Measurements from ENCODE around the gene IL17RA. TPM values are rescaled to one million over a fixed set of nuclear protein-coding genes. Genes with fewer than 3 reads are reported as not detected.

The IL17RA gene
- total and polyA plus RNA-seq, 2 experiments from 2014 or later: 13.9 to 18.3 TPM

DNA sequence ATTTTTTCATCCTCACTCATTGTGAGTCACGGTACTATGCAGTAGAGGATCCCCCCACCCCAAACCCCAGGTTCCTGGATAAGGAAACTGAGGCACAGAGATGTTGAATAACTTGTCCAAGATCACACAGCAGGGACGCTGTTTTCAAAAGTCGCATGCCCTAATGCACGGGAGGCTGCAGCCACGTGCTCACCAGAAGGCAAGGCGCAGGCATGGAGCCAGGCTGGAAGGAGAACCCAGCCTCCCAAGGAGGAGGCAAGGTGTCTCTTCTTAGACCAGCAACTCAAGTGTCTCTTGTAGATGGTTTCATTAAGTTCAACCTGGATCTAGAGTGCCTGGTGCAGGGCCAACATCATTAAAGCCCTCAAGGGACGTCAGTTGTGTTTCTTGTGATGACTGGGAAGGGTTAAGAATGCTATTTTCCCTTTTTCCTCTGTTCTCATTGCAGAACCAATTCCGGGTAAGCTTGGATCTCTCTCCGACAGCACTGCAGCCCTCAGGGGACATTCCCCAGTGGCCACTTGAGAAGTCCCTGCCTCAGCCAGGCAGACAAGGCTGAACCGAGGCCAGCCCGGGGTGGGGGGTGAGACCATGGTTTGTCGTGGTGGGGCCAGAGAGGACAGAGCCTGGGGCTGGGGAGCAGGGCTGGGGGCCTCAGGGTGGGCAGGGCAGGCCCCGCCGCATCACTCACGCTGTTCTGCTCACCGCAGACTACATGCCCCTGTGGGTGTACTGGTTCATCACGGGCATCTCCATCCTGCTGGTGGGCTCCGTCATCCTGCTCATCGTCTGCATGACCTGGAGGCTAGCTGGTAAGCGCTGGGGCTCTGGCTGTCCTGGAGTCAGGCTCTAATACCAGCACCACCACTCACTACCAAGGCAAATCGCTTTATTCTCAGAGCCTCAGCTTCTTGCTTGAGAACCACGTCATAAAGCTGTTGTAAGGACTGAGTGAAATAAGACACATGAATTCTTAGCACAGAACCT is 20.6 kb downstream of the IL17RA start:
- Histone ChIP-seq H3K27me3 (replicated peaks; ENCODE audit: insufficient read depth) (no peaks in the 10 kb centered on the region), H3K4me3 (no peak overlapping the region), H3K4me1 (ENCODE audit: insufficient read depth) (no peaks in the 10 kb centered on the region), H3K36me3 (ENCODE audit: low read depth) (peaks cover 9% of the 10 kb centered on the region), H2AFZ (no peak overlapping the region), H3K27ac (no peak overlapping the region), H4K20me1 (ENCODE audit: insufficient read depth) (no peaks in the 10 kb centered on the region), H3K9ac (no peak overlapping the region), H3K79me2 (ENCODE audit: insufficient read depth) (no peaks in the 10 kb centered on the region), H3K9me2 (ENCODE audit: insufficient read depth) (no peaks in the 10 kb centered on the region), H3K4me2 (ENCODE audit: unreplicated experiment) (no peak overlapping the region), H3F3A (ENCODE audit: insufficient read depth) (no peaks in the 10 kb centered on the region), H3K9me3 (ENCODE audit: low read depth) (no peaks in the 10 kb centered on the region)
- in situ Hi-C loops (cut with MboI): no loop called here
- WGBS, 2 experiments (ENCODE audit: low coverage in 1 of 2, low lambda C conversion rate in 2 of 2, missing lambda C conversion rate in 2 of 2): 86 to 89% methylated on average over 18 to 22 of the region's 22 CpGs
- no peak for DNase-seq
- TF ChIP-seq EZH2phosphoT487 (IDR thresholded peaks at IDR 0.05; ENCODE audit: insufficient read depth, low read depth) (no peak), EZH2 (IDR thresholded peaks at IDR 0.05; ENCODE audit: insufficient read depth, poor library complexity, severe bottlenecking) (no peak)

GRCh38 chr22:17106161-17106784 is 21.5 kb downstream of the IL17RA start:
- no peaks in the 10 kb centered on the region for H3K79me2 ChIP-seq (ENCODE audit: insufficient read depth)

GRCh38 chr22:17106785-17107546 is 22.2 kb downstream of the IL17RA start:
- no peaks in the 10 kb centered on the region for H3K9me2 ChIP-seq (ENCODE audit: insufficient read depth)
- no peaks in the 10 kb centered on the region for H3F3A ChIP-seq (ENCODE audit: insufficient read depth)
- no peak overlapping the region for H3K27ac ChIP-seq
- H3K79me2 ChIP-seq (ENCODE audit: insufficient read depth): no peaks in the 10 kb centered on the region
- H3K9me3 ChIP-seq (ENCODE audit: low read depth): no peaks in the 10 kb centered on the region
- no peak overlapping the region for H3K4me2 ChIP-seq (ENCODE audit: unreplicated experiment)
- in situ Hi-C loops (cut with MboI): no loop called here
- no peaks in the 10 kb centered on the region for H3K27me3 ChIP-seq (replicated peaks; ENCODE audit: insufficient read depth)
- H2AFZ ChIP-seq: no peak overlapping the region
- whole genome bisulfite sequencing, 2 experiments (ENCODE audit: low coverage in 1 of 2, low lambda C conversion rate in 2 of 2, missing lambda C conversion rate in 2 of 2): 89 to 93% methylated on average over 15 of the region's 15 CpGs
- no peak overlapping the region for H3K4me3 ChIP-seq
- H4K20me1 ChIP-seq (ENCODE audit: insufficient read depth): no peaks in the 10 kb centered on the region
- DNase-seq: no peak
- H3K36me3 ChIP-seq (ENCODE audit: low read depth): peaks cover 9% of the 10 kb centered on the region
- TF ChIP-seq EZH2 (IDR thresholded peaks at IDR 0.05; ENCODE audit: insufficient read depth, poor library complexity, severe bottlenecking) (no peak), EZH2phosphoT487 (IDR thresholded peaks at IDR 0.05; ENCODE audit: insufficient read depth, low read depth) (no peak)
- H3K4me1 ChIP-seq (ENCODE audit: insufficient read depth): no peaks in the 10 kb centered on the region
- no peak overlapping the region for H3K9ac ChIP-seq

More at GRCh38 chr22:17106161-17106784, 21.5 kb downstream of the IL17RA start:
- TF ChIP-seq EZH2 (IDR thresholded peaks at IDR 0.05; ENCODE audit: insufficient read depth, poor library complexity, severe bottlenecking): no peak
- no peak for TF ChIP-seq EZH2phosphoT487 (IDR thresholded peaks at IDR 0.05; ENCODE audit: insufficient read depth, low read depth)
- peaks cover 9% of the 10 kb centered on the region for H3K36me3 ChIP-seq (ENCODE audit: low read depth)
- H3F3A ChIP-seq (ENCODE audit: insufficient read depth): no peaks in the 10 kb centered on the region
- 91 to 92% methylated on average over 12 of the region's 12 CpGs for WGBS, 2 experiments (ENCODE audit: low coverage in 1 of 2, low lambda C conversion rate in 2 of 2, missing lambda C conversion rate in 2 of 2)
- DNase-seq: no peak
- H3K4me1 ChIP-seq (ENCODE audit: insufficient read depth): no peaks in the 10 kb centered on the region
- H2AFZ ChIP-seq: no peak overlapping the region
- H3K9ac ChIP-seq: no peak overlapping the region
- no peaks in the 10 kb centered on the region for H3K9me2 ChIP-seq (ENCODE audit: insufficient read depth)
- H3K27ac ChIP-seq: no peak overlapping the region
- no peaks in the 10 kb centered on the region for H3K27me3 ChIP-seq (replicated peaks; ENCODE audit: insufficient read depth)
- in situ Hi-C loops (cut with MboI): no loop called here
- H3K4me2 ChIP-seq (ENCODE audit: unreplicated experiment): no peak overlapping the region
- no peaks in the 10 kb centered on the region for H3K9me3 ChIP-seq (ENCODE audit: low read depth)
- no peaks in the 10 kb centered on the region for H4K20me1 ChIP-seq (ENCODE audit: insufficient read depth)
- H3K4me3 ChIP-seq: no peak overlapping the region

GRCh38 chr22:17107547-17107810 is 22.7 kb downstream of the IL17RA start:
- H4K20me1 ChIP-seq (ENCODE audit: insufficient read depth): no peaks in the 10 kb centered on the region
- TF ChIP-seq EZH2phosphoT487 (IDR thresholded peaks at IDR 0.05; ENCODE audit: insufficient read depth, low read depth) (no peak), EZH2 (IDR thresholded peaks at IDR 0.05; ENCODE audit: insufficient read depth, poor library complexity, severe bottlenecking) (no peak)
- H3K4me3 ChIP-seq: no peak overlapping the region
- no peak for DNase-seq
- 96 to 97% methylated on average over 6 of the region's 6 CpGs for WGBS, 2 experiments (ENCODE audit: low coverage in 1 of 2, low lambda C conversion rate in 2 of 2, missing lambda C conversion rate in 2 of 2)
- no peak overlapping the region for H2AFZ ChIP-seq
- H3K9me3 ChIP-seq (ENCODE audit: low read depth): no peaks in the 10 kb centered on the region
- no peak overlapping the region for H3K9ac ChIP-seq
- H3K4me1 ChIP-seq (ENCODE audit: insufficient read depth): no peaks in the 10 kb centered on the region
- H3K27me3 ChIP-seq (replicated peaks; ENCODE audit: insufficient read depth): no peaks in the 10 kb centered on the region
- H3K79me2 ChIP-seq (ENCODE audit: insufficient read depth): no peaks in the 10 kb centered on the region
- H3K9me2 ChIP-seq (ENCODE audit: insufficient read depth): no peaks in the 10 kb centered on the region
- H3K27ac ChIP-seq: no peak overlapping the region
- H3K36me3 ChIP-seq (ENCODE audit: low read depth): peaks cover 6% of the 10 kb centered on the region
- H3F3A ChIP-seq (ENCODE audit: insufficient read depth): no peaks in the 10 kb centered on the region
- in situ Hi-C loops (cut with MboI): no loop called here
- no peak overlapping the region for H3K4me2 ChIP-seq (ENCODE audit: unreplicated experiment)

Measured in GM23248 (cell line).